Panc1 (cell line): ENCODE measurements around the gene PCLO. TPM values are rescaled to one million over a fixed set of nuclear protein-coding genes. Genes with fewer than 3 reads are reported as not detected.

Source experiments
- ATAC-seq: fragments of 200-7000 bp; cut with Tn5 transposase; 2 replicates; pipeline ENCODE4 v1.9.1; 2020; ENCODE audit warnings: mild to moderate bottlenecking, moderate library complexity
- BruUV-seq: library from RNA; stranded (reverse); fragments of 400-500 nt; replicated peaks from 2 replicates; lab custom pipeline; 2021; lab: Mats Ljungman, UMichigan
- CTCF ChIA-PET: fragments of 300-600 bp; sonication (Branson Sonifier 250); formaldehyde crosslinking; loops from one replicate; lab custom pipeline; 2022; ENCODE audit warnings: antibody characterized with exemption; lab: Charles Lee
- POLR2A ChIA-PET: fragments of 300-600 bp; sonication (Branson Sonifier 250); formaldehyde crosslinking; loops from one replicate; lab custom pipeline; 2022; ENCODE audit warnings: antibody characterized with exemption; lab: Charles Lee
- DNase-seq: peaks from one replicate; pipeline ENCODE4 v3.0.0-alpha.2; 2010; ENCODE audit warnings: low read depth, low spot score
- H3K27ac ChIP-seq: 2 replicates; pipeline ENCODE4 v1.5.1; 2011; ENCODE audit warnings: mild to moderate bottlenecking, low read length, inconsistent platforms
- H3K27me3 ChIP-seq: fragments of 200-500 bp; sonication (Bioruptor generic); 2 replicates; pipeline ENCODE4 v1.6.0; 2014; ENCODE audit warnings: low read length, inconsistent platforms; ENCODE audit not compliant: control insufficient read depth, insufficient read depth
- H3K36me3 ChIP-seq: fragments of 200-500 bp; sonication (Bioruptor generic); 2 replicates; pipeline ENCODE4 v1.5.1; 2014; ENCODE audit warnings: inconsistent platforms, mild to moderate bottlenecking, low read length, moderate library complexity; ENCODE audit not compliant: control insufficient read depth, insufficient read depth
- H3K4me1 ChIP-seq: 2 replicates; pipeline ENCODE4 v1.5.1; 2011; ENCODE audit warnings: inconsistent platforms, mild to moderate bottlenecking, low read length, moderate library complexity; ENCODE audit not compliant: control insufficient read depth, insufficient read depth
- H3K4me3 ChIP-seq, 2 experiments: 2 replicates each; pipeline ENCODE4 v1.5.1; 2011 to 2012; ENCODE audit warnings: low read depth in 2 of 2, low read length in 2 of 2, mild to moderate bottlenecking in 2 of 2, inconsistent platforms in 1 of 2, moderate library complexity in 1 of 2
- H3K9me3 ChIP-seq: fragments of 200-500 bp; sonication (Bioruptor generic); 2 replicates; pipeline ENCODE4 v1.5.1; 2014; ENCODE audit warnings: low read depth, mild to moderate bottlenecking, inconsistent platforms, low read length, moderate library complexity; ENCODE audit not compliant: control insufficient read depth, insufficient read depth
- CTCF ChIP-seq: fragments of 450-650 bp; IDR thresholded peaks from 2 replicates; pipeline ENCODE4 v1.5.1; 2017; ENCODE audit warnings: mild to moderate bottlenecking
- POLR2AphosphoS5 ChIP-seq: IDR thresholded peaks from 2 replicates; pipeline ENCODE4 v1.6.1; 2012; ENCODE audit warnings: mild to moderate bottlenecking, low read depth, low read length, moderate library complexity
- REST ChIP-seq, 2 experiments: IDR thresholded peaks; 2 replicates each; pipeline ENCODE4 v1.6.1; 2011 to 2012; ENCODE audit warnings: low read depth in 2 of 2, control low read depth in 1 of 2, low read length in 1 of 2, mild to moderate bottlenecking in 1 of 2, moderate library complexity in 1 of 2; ENCODE audit not compliant: insufficient read depth in 1 of 2
- SIN3A ChIP-seq: IDR thresholded peaks from 2 replicates; pipeline ENCODE4 v1.6.1; 2012; ENCODE audit warnings: low read depth, mild to moderate bottlenecking, low read length, moderate library complexity, borderline replicate concordance; ENCODE audit not compliant: insufficient read depth
- TCF7L2 ChIP-seq: IDR thresholded peaks from 2 replicates; pipeline ENCODE4 v1.6.1; 2011; ENCODE audit warnings: mild to moderate bottlenecking, low read depth, low read length, inconsistent platforms
- in situ Hi-C: cut with HindIII; loops from 2 replicates; pipeline ENCODE4 v1.10.0; 2016; ENCODE audit warnings: low sequenced_read_pairs, low pct_unique_long_range_greater_than_20kb
- intact Hi-C: fragments of 100-400 bp; cut with micrococcal nuclease; formaldehyde crosslinking; loops from one replicate; pipeline ENCODE4 v1.10.0; 2022; ENCODE audit not compliant: unreplicated experiment
- total RNA-seq: library from RNA; stranded (reverse); gene quantifications from one replicate; pipeline ENCODE4 v1.2.1, GENCODE V29; 2021; ENCODE audit not compliant: unreplicated experiment

Gene PCLO
- total RNA-seq, 1 experiment from 2014 or later: 1.1 TPM

GRCh38 chr7:82945480-82945879 lies 217.2 kb downstream of the PCLO start:
- H3K36me3 ChIP-seq: no peaks in the 10 kb centered on the region
- intact Hi-C loops (no loop called here), in situ Hi-C loops (no loop called here)
- no peak overlapping the region for H3K4me3 ChIP-seq
- no TSS peak for BruUV-seq
- ATAC-seq (no peak), DNase-seq (no peak)
- H3K27ac ChIP-seq: no peak overlapping the region
- ChIA-PET POLR2A (no interaction called here), CTCF (no interaction called here)
- TF ChIP-seq CTCF (no peak), POLR2AphosphoS5 (no peak), REST (IDR thresholded peaks at IDR 0.05; ENCODE audit: insufficient read depth in 1 of 2, low read depth in 2 of 2, low read length in 1 of 2) (no peak), SIN3A (no peak), TCF7L2 (no peak)
- no peaks in the 10 kb centered on the region for H3K27me3 ChIP-seq
- H3K9me3 ChIP-seq: no peaks in the 10 kb centered on the region
- H3K4me1 ChIP-seq: no peaks in the 10 kb centered on the region

- no peaks in the 10 kb centered on the region for H3K36me3 ChIP-seq
- no peak overlapping the region for H3K27ac ChIP-seq
- H3K4me3 ChIP-seq: no peak overlapping the region
- H3K27me3 ChIP-seq: no peaks in the 10 kb centered on the region
- intact Hi-C loops (no loop called here), in situ Hi-C loops (no loop called here)
- no peaks in the 10 kb centered on the region for H3K9me3 ChIP-seq
- ChIA-PET CTCF (no interaction called here), POLR2A (no interaction called here)
- no TSS peak for BruUV-seq
- H3K4me1 ChIP-seq: no peaks in the 10 kb centered on the region
- DNase-seq (no peak), ATAC-seq (no peak)
- TF ChIP-seq CTCF (no peak), POLR2AphosphoS5 (no peak), SIN3A (no peak), REST (IDR thresholded peaks at IDR 0.05; ENCODE audit: insufficient read depth in 1 of 2, low read depth in 2 of 2, low read length in 1 of 2) (no peak), TCF7L2 (no peak)
These were observed 217.6 kb downstream of the PCLO start for GRCh38 chr7:82945056-82945455.
